Measurements from ENCODE around the gene UST. TPM values are rescaled to one million over a fixed set of nuclear protein-coding genes. Genes with fewer than 3 reads are reported as not detected.
"Not testable (repeated sequence)": the region's sequence is repeated elsewhere in the genome, so short reads cannot be mapped to it uniquely, and the experiment has no call there.

The UST gene
- total RNA-seq, 1 donor from 2014 or later, result 3.0 TPM

GRCh38 chr6:149094934-149095351 is 348.1 kb downstream of the UST start:
- no peak for ATAC-seq

DNA sequence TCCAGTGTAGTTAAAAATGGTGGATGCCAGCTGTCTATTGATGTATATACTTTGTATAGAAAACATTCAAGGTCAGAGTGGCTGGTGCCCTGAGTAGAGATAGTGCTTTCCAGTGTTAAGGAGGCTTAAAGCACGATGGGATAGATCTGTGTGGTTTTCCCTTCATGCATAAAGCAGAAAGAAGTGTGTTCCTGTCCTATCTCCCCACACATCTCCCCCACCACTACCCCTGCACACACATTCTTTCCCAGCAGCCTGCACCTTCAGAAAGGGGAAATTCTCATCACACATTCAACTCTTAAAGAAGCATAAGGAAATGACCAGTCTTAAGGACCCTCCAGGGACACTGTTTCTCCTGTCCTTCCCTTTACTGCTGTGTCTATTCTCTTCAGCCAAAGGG is 349.0 kb downstream of the UST start:
- ATAC-seq, result no peak

GRCh38 chr6:149097794-149098193 is 351.0 kb downstream of the UST start:
- no peak for ATAC-seq

GRCh38 chr6:149098700-149099276 is 352.0 kb downstream of the UST start:
- ATAC-seq, result no peak

- no peak for ATAC-seq
These were observed 355.5 kb downstream of the UST start for GRCh38 chr6:149102324-149102723.

- not testable (repeated sequence) for ATAC-seq
These were observed 357.1 kb downstream of the UST start for GRCh38 chr6:149103950-149104349.

- no peak for ATAC-seq
These were observed 360.7 kb downstream of the UST start for GRCh38 chr6:149107520-149107919.

GRCh38 chr6:149108038-149108748 is 361.4 kb downstream of the UST start:
- no peak for ATAC-seq

DNA sequence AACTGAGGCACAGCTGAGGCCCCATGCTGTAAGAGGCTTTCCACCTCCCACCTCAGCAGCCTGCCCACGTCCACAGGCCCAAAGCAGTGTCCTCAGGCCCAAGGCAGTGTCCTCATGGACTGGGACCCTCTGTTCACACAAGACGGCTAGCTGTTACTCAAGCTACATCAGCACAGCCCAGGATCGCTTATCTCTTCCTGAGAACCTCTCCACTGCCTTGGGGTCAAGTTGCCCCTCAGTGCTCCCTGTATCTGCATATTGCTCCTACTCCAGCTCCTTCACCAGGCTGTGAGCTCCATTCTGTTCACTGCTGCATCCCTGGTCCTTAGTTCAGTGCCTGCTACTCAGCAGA is 361.9 kb downstream of the UST start:
- no peak for ATAC-seq

GRCh38 chr6:149109397-149110070 is 362.7 kb downstream of the UST start:
- ATAC-seq, result no peak

DNA sequence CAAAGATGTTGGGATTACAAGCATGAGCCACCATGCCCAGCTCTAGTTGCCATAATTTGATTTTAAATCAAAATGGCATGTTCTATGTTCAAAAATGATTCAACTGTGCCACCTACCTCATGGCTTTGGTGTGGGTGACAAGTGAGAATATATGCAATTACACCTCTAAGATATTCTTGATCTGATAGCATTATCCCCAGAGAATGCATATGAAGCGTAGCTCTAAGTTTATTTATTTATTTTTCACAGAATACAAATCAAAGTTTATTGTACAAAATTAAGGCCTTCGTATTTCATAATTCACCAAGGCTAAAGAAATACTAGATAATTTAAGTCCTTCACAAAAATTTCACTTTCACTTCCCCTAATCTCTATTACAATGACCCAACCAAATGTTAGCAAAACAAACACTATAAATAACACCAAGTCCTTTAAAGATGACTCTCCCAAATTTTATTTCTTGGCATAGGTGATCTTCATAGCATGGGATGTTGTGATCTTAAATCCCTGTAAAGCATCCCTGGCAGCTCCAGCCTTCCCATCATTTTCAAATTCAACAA is 364.8 kb downstream of the UST start:
- no peak for ATAC-seq

GRCh38 chr6:149112976-149113375 is 366.1 kb downstream of the UST start:
- ATAC-seq, result no peak

DNA sequence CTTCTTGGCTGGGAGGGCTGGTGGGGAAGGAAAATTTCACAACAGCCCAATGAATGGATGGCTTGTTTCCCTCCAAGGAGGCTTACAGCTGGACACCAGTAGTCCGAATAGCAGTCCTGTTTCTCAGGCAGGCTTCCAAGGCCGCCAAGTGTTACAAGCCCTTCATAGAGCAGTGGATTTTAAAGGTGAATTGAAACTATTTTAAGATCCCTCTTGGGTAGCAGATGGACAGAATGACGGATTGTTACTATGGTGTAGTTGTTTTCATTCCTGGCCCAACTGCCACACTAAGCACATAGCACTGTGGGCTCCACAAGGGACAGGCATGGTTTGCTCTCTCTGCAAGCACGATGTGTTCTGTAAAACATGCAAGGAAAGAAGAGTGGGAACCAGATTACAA is 367.3 kb downstream of the UST start:
- no peak for ATAC-seq

DNA sequence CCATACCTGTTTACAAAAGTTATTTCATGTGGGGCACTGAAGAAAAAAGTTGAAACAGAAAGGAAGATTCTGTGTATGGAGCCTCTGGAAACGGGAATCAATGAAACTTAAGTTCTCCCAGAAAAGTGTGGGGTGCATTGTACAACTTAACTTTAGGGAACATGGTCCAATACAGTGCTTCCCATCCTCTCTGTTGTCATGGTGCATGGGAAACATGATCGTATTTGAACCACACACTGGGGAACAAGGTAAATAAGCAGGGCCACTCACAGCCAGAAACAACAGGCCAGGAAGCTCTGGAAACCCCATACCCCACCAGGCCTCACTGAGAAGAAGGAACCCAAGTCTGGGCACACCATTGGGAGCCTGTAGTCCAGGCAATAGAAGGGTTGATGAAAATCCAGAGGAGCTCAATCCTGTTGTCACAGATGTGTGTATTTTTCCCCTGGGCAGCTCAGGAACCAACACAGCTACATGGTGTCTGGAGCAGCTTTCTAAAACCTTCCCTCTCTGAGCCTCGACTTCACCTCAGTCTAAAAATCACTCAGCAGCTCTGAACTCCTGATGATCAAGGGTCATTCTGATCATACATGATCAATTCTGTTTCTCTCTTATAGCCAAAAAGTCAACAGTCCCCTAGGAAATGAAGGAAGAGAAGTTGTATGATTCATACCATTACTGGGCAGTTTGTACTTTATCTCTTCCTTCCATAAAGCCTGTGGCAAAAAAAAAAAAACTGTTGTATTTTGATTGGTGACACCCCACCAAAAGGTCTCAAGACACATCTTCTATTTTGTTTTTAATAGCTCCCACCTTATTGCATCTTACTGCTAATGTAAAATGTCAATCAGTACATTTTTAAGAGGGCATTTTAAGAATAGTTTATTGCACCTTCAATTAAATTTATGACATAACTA is 372.2 kb downstream of the UST start:
- no peak for ATAC-seq

GRCh38 chr6:149122850-149123821 is 376.3 kb downstream of the UST start:
- ATAC-seq, result no peak

DNA sequence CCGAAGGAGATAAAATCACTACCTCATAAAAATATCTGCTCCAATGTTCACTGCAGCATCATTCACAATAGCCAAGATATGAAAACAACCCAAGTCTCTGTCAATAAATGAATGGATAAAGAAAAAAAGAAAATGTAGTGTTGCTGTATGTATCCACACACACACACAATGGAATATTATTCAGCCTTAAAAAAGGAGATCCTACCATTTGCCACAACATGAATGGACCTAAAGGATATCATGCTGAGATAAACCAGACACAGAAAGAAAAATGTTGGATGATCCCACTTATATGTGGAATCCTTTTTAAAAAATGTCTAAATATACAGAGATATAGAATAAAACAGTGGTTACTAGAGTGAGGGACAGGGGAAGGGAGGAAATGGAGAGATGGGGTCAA is 378.5 kb downstream of the UST start:
- ATAC-seq, result no peak
